Activated naive CD4-positive, alpha-beta T cell treated with anti-CD3 and anti-CD28 coated beads, Interleukin-2, amount 50 U/mL, for 72 hours (primary cell): ENCODE results near the gene CDK17. TPM values are rescaled to one million over a fixed set of nuclear protein-coding genes. Genes with fewer than 3 reads are reported as not detected.
"Not testable (repeated sequence)": the region's sequence is repeated elsewhere in the genome, so short reads cannot be mapped to it uniquely, and the experiment has no call there.

ENCODE experiments used
- ATAC-seq, 2 donors: fragments of 150-1000 bp; cut with Tn5 transposase; 2 replicates each; pipeline ENCODE4 v1.10.0; 2021; ENCODE audit warnings: mild to moderate bottlenecking in 2 of 2, moderate library complexity in 2 of 2
- DNase-seq, 2 donors: peaks; one replicate each; pipeline ENCODE4 v3.0.0; 2021 to 2022; ENCODE audit warnings: low spot score in 2 of 2
- H3K27ac Mint-ChIP-seq, 2 donors: one replicate each; pipeline ENCODE4 v1.8.0; 2022; ENCODE audit warnings: mild to moderate bottlenecking in 2 of 2, mixed read lengths in 2 of 2
- H3K36me3 Mint-ChIP-seq, 2 donors: one replicate each; pipeline ENCODE4 v1.8.0; 2022; ENCODE audit warnings: mixed read lengths in 2 of 2
- H3K9me3 Mint-ChIP-seq, 2 donors: one replicate each; pipeline ENCODE4 v1.8.0; 2022; ENCODE audit warnings: mixed read lengths in 2 of 2
- total RNA-seq, 2 donors: library from RNA; stranded (reverse); gene quantifications; one replicate each; pipeline ENCODE4 v1.2.3, GENCODE V29; 2022

CDK17 gene
- total RNA-seq, 2 donors from 2014 or later = 43.5 to 51.0 TPM

DNA sequence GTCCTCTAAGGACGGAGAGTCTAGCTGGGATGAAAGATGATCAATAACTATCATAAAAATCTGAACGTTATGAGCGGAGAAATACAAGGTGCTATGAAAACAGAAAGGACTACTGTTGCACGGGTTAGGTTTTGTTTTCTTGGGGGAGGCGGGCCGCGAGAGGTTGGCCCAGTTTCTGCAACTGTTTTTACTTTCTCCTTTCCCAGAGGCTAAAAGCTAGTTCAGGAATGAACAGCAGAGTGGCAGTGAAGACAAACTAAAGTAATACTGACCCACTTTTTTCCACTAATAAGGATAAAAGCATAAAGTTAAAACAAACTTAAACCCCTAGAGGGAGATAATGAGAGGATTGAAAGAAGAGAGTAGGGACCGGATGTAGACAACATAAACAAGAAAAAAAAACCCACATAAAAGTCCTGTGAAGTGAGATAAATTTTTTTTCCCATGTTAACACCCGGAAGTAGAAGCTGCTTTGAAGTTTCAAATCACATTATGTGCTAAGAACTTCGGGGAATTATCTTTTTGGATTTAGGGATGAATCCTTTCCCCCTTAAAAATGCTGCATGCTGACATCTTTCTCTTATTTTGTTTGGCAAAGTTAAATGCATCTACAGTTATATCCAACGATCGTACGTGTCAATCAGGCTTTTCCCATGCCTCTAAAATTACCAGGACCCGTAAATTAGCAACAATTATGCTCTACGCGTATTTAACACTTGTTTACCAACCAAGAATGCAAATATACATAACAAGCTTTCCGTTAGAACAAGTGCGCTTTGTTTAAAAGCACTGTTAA is 1.0 kb upstream of the CDK17 start:
- peak in 1 of 2 donors; percentile 45 for DNase-seq
- ATAC-seq = peak; percentile 10 to 40
- no peaks in the 10 kb centered on the region for H3K9me3 Mint-ChIP-seq

DNA sequence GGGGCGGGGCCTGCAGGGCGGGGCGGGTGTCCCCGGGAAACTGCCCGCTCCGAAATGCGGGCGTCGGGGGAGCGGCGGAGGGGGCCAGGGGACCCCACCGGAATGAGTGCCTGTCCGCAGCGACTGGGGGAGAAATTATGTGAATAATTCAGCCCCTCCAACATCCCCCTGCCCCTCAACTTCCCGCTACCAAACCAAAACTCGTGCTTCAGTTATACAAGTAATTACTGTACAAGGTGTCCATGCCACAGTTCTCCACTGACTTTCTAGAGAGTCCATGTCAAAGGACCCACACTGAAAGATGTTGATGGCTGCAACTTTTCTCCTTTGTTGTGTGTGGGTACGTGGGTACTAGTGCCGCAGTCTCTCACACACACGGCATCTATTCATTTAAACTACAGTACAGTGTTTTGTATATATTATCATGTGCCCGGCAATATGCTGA is 414 bp upstream of the CDK17 start:
- ATAC-seq (peak; percentile 29 to 30), DNase-seq (no peak)
- H3K27ac Mint-ChIP-seq = peak overlapping the region; percentile 91 to 95
- H3K36me3 Mint-ChIP-seq = peaks cover 7 to 11% of the 10 kb centered on the region in 2 donors
- H3K9me3 Mint-ChIP-seq = no peaks in the 10 kb centered on the region

More for the DNA sequence above, 1.0 kb upstream of the CDK17 start:
- Mint-ChIP-seq H3K27ac (peak overlapping the region; percentile 91 to 95), H3K36me3 (peaks cover 7 to 11% of the 10 kb centered on the region in 2 donors)

DNA sequence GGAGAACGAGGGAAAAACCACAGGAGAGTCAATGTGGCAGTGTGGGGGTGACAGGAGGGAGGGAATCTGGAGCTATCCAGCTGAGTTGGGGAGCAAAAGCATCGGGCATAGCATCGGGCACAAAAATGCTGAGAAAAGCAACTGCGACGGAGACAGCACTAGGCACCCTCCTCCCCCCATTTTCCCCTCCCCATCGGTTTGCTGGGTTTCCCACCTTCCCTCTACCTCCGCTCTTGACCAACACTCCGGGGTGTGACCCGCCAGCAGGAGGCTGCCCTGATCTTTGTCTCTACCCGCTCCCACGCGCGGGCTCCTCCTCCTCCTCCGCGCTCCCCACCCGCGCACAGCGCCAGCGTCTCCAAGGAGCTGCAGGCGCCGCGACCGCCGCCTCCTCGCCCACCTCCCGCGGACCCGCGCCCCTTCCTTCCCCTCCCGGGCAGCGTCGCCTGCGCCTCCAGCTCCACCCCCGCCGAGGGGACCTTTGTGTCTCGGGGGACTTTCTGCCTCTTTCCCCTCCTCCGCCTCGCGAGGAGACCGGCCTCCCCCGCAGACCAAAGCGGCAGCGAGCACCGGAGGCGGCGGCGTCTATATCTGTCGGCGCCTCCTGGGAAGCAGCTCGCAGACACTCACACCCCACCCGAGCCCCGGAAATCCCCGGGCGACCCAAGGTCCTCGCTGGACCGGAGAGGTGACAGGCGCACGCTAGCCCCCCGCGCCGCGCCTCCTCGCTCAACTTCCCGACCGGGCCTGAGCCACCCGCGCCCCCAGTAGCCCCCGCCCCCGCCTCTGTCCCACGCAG is 920 bp downstream of the CDK17 start:
- Mint-ChIP-seq H3K27ac (peak overlapping the region; percentile 91 to 97), H3K36me3 (peaks cover 7 to 11% of the 10 kb centered on the region in 2 donors), H3K9me3 (no peaks in the 10 kb centered on the region)
- peak; percentile 64 to 83 for DNase-seq
- peak; percentile 44 to 48 for ATAC-seq

DNA sequence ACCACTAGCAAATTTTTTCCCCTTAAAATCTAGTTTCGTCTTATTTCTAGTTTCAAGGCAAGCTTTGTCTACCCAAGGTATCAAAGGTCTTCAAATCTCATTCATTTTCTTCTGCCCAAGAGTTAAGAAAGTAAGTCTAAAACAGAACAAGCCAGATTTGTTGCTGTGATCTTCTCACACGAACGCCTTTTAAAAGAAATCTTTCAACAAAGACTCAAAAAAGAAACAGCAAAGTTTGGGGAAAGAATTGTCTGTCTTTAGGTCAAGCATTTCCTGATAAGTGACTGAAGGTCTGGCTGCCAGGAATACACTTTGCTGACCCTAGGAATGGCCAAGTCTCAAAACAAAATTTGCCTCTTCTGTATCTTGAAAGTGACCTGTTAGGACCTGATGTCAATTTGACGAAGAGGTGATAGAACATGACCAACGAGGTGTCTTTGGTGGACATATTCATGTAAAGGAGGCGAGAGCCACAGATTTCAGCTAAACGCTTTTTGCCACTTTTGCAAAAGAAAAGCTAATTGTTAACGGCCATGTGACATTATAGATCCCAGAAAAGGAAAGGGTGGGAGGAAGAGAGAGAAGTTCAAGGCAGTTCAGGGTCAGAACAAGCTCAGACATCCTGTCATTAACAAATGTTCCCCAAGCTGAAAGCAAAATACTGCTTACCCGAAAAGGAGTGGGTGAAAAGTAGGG is 1.7 kb downstream of the CDK17 start:
- ATAC-seq (peak in 1 of 2 donors; percentile 2), DNase-seq (no peak)
- Mint-ChIP-seq H3K27ac (peak overlapping the region; percentile 91 to 97), H3K9me3 (no peaks in the 10 kb centered on the region), H3K36me3 (peaks cover 7 to 11% of the 10 kb centered on the region in 2 donors)

DNA sequence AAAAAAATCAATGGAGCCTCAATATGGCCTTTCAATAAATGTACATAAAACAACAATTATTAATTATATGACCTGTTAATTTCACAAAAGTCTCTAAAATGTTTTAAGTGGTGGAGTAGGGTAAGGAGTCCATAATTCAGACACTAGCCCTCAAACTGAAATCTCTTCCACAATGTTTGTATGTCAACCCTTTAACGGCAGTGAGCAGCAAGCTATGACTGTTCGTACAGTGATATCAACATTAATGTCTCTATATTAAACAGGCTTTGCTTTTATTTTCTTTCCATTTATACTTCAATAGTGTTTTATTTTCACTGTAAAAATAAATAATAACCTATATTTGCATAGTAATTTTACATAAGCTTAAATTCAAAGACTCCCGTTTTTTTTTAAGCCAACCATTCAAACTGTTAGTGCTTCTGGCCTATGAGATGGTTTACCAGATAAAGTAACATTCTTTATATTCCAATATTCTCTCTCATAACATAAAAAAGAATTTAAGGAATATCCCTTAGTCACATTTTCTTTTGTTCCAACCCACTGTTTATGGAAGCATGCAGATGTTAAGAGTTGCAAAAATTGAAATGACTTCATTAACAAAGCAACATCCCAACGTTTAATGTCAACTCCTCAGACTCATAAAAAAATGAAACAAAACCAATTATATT is 2.3 kb downstream of the CDK17 start:
- H3K27ac Mint-ChIP-seq = peak overlapping the region; percentile 91 to 97
- no peaks in the 10 kb centered on the region for H3K9me3 Mint-ChIP-seq
- no peak for ATAC-seq
- no peak for DNase-seq
- peaks cover 7 to 11% of the 10 kb centered on the region in 2 donors for H3K36me3 Mint-ChIP-seq

DNA sequence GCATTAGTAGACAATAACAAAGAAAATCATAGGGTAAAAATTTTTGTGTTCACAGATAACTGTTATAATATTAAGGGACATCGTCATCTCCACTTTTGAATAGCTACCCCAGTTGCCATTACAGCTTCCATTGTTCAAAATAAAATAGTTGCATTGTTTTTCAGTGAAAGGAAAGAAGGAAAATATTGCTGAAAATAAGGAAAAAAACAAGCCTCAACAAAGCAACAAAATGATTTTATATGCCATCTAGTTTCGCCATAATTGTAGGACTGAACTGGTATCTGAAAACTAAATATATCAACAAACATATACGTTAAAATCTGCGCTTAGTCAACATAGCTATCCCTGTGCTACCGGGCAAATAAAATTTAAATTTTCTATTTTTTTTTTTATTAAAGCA is 3.3 kb downstream of the CDK17 start:
- Mint-ChIP-seq H3K9me3 (no peaks in the 10 kb centered on the region), H3K36me3 (peaks cover 7 to 11% of the 10 kb centered on the region in 2 donors), H3K27ac (no peak overlapping the region)
- DNase-seq (no peak), ATAC-seq (no peak)

DNA sequence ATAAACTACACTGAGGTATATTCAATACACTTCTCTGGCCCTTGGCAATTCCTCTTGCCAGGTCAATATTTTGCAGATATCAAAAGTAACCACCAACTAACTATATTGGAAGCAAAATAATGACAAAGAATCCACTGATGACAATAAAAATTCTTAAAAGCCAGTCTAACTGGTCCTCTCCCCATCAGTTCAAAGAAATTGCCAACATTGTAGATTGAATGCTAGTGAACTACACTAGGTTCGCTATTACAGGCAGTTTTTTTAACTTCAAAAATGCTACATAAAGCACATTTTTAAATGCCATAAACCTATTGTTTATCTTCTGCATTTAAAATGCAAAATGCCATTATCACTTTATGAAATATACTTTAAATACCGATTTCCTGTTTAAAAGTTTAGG is 4.0 kb downstream of the CDK17 start:
- ATAC-seq (no peak), DNase-seq (no peak)
- Mint-ChIP-seq H3K36me3 (peaks cover 11 to 12% of the 10 kb centered on the region in 2 donors), H3K27ac (no peak overlapping the region), H3K9me3 (no peaks in the 10 kb centered on the region)

DNA sequence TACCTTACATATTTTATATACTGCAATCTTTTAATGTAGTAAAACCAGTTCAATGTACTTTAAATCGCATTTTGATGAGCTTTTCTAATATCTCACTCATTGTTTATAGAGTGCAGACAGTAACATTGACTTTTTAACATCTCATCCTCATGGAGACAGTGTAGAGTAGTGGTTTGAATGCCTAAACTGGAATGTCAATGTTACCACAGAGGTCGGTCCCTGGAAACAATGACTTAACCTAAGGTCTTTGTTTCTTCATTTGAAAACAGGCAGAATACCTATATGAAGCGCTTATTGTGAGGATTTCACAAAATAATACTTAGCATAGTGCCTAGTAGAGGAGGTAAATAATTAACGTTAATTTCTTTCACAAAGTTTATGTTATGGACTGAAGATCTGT is 5.0 kb downstream of the CDK17 start:
- Mint-ChIP-seq H3K9me3 (no peaks in the 10 kb centered on the region), H3K27ac (no peak overlapping the region), H3K36me3 (peaks cover 7 to 12% of the 10 kb centered on the region in 2 donors)
- ATAC-seq (no peak), DNase-seq (no peak)

DNA sequence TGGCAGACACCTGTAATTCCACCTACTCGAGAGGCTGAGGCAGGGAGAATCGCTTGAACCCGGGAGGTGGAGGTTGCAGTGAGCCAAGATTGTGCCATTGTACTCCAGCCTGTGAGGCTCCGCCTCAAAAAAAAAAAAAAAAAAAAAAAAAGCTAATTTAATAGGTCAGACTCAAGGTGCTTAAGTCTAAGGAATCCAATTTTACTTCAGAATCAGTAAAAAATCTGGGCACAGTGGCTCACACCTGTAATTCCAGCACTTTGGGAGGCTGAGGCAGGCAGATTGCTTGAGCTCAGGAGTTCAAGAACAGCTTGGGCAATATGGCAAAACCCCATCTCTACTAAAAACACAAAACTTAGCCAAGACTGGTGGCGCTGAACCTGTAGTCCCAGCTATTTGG is 7.0 kb downstream of the CDK17 start:
- not testable (repeated sequence) for H3K9me3 Mint-ChIP-seq, DNase-seq, ATAC-seq, H3K27ac Mint-ChIP-seq
- H3K36me3 Mint-ChIP-seq = peaks cover 0 to 18% of the 10 kb centered on the region in 2 donors

DNA sequence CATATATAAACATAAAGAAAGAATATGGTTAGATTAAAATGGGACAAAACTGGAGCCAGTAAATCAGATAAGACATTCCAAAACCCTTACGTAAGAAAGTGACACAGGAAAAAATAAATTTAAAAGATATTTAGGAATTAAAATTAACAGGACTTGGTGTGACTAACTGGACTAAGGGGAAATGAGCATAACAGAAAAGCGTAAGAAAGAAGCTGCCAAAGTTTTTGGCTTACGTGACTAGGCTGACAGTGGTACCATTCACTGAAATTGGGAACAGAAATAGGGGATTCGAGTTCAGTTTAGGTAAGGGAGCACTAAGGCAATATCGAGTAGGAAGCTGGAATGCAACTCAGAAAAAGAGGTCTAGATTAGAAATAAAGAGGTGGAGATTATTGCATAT is 7.8 kb downstream of the CDK17 start:
- ATAC-seq = no peak
- peaks cover 0 to 19% of the 10 kb centered on the region in 2 donors for H3K36me3 Mint-ChIP-seq

DNA sequence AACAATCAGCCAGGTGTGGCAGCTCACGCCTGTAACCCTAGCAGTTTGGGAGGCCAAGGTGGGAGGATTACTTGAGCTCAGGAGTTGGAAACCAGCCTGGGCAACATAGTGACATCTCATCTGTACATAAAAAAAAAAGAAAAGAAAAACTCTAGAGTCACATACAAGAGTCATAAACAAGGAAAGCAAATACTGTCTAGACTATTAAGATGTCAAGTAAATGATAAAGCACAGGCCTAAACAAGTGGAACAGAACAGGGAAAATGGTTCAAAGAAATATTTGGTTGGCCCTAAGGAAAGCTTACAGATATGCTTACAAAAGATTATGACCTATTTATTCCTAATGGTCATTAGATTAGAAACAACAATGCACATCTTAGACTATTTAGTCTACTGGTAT is 12.3 kb downstream of the CDK17 start:
- Mint-ChIP-seq H3K27ac (no peak overlapping the region), H3K9me3 (no peaks in the 10 kb centered on the region), H3K36me3 (peaks cover 0 to 21% of the 10 kb centered on the region in 2 donors)
- DNase-seq (no peak), ATAC-seq (no peak)

More for the DNA sequence above, 7.8 kb downstream of the CDK17 start:
- DNase-seq = no peak
- Mint-ChIP-seq H3K9me3 (no peaks in the 10 kb centered on the region), H3K27ac (no peak overlapping the region)

DNA sequence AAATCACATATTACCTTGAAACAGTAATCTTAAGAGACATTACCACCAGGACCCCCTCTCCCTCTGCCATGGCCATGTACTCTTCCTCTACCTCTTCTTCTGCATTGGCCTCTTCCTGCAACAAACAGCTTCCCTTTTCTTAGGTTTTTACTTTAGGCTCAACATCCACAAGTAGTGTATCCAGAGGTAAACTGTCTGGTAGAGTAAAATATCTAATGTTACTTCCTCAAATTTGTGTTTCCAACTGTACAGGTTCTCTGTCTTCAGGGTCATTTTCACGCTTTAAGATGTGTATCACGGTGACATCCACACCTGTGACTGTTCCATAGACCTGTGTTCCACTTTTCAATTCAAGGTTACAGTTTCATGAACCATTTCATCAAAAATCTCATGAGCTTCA is 13.4 kb downstream of the CDK17 start:
- H3K36me3 Mint-ChIP-seq = peaks cover 4 to 30% of the 10 kb centered on the region in 2 donors
- DNase-seq (no peak), ATAC-seq (no peak)
- no peak overlapping the region for H3K27ac Mint-ChIP-seq
- H3K9me3 Mint-ChIP-seq = no peaks in the 10 kb centered on the region

DNA sequence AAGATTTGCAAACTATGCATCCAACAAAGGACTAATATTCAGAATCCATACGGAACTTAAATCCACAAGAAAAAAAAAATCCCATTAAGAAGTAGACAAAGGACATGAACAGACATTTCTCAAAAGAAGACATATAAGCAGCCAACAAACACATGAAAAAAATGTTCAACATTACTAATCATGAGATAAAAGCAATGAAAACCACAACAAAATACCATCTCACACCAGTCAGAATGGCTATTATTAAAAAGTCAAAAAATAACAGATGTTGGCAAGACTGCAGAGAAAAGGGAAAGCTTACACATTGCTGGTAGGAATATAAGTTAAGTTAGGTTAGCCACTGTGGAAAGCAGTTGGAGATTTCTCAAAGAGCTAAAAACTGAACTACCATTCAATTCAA is 16.2 kb downstream of the CDK17 start:
- Mint-ChIP-seq H3K27ac (no peak overlapping the region), H3K36me3 (peaks cover 4 to 40% of the 10 kb centered on the region in 2 donors), H3K9me3 (peaks cover 5 to 7% of the 10 kb centered on the region in 2 donors)
- DNase-seq (no peak), ATAC-seq (no peak)

DNA sequence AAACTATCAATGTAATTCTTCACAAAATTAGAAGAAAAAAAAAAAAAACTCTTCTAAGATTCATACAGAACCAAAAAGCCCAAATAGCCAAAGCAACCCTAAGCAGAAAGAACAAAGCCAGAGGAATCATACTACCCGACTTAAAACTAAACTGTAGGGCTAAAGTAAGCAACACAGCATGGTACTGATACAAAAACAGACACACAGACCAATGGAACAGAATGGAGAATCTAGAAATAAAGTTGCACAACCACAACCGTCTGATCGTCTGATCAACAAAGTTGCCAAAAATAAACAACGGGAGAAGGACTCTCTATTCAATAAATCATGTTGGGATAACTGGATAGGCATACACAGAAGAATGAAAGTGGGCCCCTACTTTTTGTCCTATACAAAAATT is 16.9 kb downstream of the CDK17 start:
- ATAC-seq (no peak), DNase-seq (no peak)
- peak overlapping the region in 1 of 2 donors; percentile 24 for H3K27ac Mint-ChIP-seq
- peaks cover 5 to 7% of the 10 kb centered on the region in 2 donors for H3K9me3 Mint-ChIP-seq
- H3K36me3 Mint-ChIP-seq = peaks cover 4 to 40% of the 10 kb centered on the region in 2 donors

DNA sequence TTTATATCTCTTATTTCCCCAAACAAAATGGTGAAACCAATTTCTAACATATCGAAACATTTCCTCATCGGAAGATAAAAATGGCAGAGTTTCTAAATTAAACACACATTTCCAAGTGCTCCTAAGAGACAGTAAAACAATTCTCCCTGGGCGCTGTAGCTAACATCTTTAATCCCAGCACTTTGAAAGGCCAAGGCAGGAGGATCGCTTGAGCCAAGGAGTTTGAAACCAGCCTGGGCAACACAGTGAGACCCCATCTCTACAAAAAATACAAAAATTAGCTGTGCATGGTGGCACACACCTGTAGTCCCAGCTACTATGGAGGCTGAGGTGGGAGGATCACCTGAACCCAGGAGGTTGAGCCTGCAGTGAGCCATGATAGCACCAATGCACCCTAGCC is 20.5 kb downstream of the CDK17 start:
- DNase-seq, H3K27ac Mint-ChIP-seq, H3K9me3 Mint-ChIP-seq, ATAC-seq: not testable (repeated sequence)
- H3K36me3 Mint-ChIP-seq = peaks cover 4 to 51% of the 10 kb centered on the region in 2 donors

DNA sequence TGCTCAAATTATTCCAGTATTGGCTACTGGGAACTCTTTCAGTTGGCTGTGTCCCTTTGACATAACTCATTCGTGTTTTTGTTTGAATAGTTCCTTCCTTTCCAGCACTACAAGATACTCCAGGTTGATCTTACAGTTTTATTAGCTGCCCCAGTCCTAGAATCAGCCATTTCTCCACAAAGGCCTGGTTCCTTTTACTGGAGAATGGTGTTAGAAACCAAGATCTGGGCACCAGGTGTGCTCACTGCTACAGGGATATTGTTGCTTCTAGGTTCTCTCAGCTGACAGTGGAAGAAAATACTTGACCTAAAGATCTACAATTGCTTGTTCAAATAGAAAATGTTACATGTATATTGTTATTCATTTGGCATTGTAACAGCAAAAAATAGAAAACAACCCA is 21.9 kb downstream of the CDK17 start:
- Mint-ChIP-seq H3K9me3 (peaks cover 5 to 7% of the 10 kb centered on the region in 2 donors), H3K27ac (peak overlapping the region; percentile 94 to 98), H3K36me3 (peaks cover 4 to 65% of the 10 kb centered on the region in 2 donors)
- DNase-seq (no peak), ATAC-seq (peak in 1 of 2 donors; percentile 19)
